Effector CD8-positive, alpha-beta T cell (primary cell): ENCODE data around the gene C19orf38.

Experiments
- DNase-seq: peaks from one replicate; lab custom pipeline; 2025; lab: John Stamatoyannopoulos, UW

Gene C19orf38

DNA sequence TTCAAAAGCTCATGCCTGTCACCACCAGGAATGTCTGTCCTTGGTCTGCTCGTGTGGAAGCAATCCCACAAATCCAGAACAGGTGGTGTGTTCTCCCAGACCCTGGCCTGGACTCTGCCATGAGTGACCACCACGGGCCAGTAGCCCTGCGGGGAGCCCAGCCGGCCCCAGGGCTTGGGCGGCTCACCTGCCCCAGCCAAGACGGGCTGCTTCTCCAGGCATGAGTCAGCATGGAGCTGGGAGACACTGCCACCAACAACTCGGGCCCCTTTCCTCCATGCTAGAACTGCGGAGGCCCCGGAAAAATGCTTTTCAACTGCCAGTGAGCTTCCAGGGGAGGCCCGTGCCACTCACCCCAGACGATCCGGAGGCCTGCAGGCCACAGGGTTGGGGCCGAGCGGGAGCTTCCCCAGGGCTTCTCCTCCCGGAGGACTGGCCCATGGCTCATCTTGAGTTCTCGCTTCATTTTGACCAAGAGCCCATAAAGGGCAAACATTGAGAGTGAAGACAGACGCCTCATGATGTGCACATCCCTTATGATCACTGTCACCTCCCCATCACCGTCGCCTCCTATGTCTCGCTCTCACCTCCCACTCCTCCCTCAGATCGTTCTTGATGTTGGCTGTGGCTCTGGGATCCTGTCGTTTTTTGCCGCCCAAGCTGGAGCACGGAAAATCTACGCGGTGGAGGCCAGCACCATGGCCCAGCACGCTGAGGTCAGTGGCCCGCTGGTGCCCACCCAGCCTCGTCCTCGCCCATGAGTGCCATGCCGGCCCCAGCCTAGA lies 63.6 kb downstream of the C19orf38 start:
- no peak for DNase-seq

DNA sequence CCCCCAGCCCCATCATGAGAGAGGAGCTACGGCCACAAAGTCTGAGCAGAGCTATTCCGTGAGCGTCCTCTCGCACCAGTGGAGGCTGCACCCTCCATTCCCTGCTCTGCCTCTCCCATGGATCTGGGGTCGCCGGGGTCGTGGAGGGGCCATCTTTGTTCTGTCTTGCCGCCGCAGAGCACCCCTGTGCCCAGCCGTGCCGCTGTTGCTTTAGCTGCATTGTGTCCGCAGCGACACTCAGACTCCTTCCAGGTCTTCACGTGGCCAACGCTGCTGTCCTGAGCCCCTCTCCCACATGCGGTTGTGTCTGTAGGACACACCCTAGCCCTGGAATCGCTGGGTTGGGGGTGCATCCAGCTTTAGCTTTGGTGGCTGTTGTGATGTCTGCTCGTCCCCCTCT lies 64.4 kb downstream of the C19orf38 start:
- no peak for DNase-seq

DNA sequence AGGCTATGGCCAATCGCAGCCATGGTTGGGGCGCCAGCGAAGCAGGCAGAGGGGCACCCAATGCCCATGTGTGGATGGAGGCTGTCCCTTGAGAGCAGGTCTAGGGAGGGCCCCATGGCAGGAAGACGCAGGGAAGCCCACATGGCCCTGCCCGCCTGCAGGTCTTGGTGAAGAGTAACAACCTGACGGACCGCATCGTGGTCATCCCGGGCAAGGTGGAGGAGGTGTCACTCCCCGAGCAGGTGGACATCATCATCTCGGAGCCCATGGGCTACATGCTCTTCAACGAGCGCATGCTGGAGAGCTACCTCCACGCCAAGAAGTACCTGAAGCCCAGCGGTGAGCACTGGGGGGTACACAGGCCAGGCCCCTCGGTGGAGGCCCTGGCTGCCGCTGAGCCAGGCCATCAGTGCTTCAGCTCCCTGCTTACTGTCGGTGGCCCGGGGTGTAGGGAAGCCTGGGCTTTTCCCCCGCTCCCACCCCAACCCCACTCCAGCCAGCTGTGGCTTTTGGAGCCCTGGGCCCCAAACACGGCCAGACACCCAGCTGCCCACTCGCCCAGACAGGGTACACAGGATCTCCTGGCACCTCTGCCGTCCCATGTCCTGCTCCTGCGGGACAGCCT lies 65.6 kb downstream of the C19orf38 start:
- DNase-seq, result no peak

DNA sequence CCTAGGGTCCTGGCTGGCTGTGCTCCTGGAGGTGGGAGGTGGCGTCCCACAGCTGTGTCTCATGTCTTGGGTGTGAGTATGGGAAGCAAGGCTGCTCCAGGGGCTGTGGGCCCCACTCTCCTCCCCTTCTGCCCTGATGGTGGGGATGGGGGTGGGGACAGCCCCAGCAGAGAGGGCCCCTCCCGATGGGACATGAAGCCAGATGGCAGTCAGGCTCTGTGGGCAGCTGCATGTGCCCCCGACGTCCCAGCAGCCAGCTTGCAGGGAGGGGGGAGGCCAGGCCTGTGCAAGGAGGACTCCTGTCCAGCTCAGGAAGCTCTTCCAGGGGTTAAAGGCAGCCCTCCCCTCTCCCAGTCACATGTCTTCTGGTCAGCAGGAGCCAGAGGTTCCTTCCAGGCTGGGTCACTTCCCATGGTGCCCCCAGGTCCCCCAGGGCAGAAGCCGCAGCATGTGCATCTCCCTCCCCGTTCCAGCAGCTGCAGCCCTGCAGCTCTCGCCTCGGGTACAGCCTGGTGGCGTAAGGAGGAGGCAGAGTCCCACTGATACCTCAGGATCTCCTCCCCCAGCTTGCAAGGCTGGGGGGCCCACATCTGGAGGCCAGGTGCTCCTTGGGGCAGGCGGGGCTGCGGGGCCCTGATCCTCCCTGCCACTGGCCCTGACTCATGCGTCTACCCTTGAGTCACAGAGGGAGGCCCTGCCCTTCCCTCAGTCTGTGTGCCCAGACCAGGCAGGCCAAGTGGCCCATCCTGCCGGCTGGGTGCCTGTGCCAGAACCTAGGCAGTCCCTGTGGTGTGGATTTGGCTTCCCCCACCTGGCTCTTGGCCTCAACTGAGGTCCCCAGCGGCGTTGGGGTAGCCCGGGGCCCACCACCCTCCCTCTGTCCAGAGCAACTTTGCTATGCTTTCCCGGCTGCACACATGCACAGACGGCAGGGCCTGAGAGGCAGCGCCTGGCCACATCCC lies 67.2 kb downstream of the C19orf38 start:
- DNase-seq, result no peak

DNA sequence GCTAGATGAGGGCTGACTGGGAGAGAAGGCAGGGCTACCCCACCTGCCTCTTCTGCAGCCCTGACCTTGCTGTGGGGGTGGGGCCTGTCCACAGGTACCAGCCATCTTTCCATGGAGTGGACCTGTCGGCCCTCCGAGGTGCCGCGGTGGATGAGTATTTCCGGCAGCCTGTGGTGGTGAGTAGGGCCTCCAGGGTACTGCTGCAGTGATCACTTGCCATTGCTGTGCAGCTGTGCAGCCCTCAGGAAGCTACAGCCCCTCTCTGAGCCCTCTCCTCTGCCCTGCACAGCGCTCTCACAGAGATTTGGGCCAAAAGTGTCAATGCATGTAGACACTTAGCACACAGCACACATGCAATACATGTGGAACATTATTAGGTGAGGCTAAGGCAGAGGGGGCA lies 68.4 kb downstream of the C19orf38 start:
- DNase-seq, result no peak

DNA sequence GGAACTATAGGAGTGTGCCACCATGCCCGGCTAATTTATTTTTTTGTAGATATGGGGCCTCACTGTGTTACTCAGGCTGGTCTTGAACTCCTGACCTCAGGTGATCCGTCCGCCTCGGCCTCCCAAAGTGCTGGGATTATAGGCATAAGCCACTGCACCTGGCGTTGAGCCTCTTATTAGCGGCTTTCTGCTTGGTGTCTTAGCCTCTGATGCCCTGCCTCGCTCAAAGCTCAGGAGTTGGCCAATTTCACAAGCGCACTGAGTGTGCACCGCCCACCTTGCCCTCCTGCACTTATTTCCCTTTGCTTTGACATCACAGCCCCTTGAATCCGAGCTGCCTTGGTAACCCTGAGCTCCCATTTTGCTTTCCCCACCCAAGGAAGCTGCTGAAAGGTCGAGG lies 70.1 kb downstream of the C19orf38 start:
- no peak for DNase-seq
